Stimulated activated CD8-positive, alpha-beta memory T cell treated with anti-CD3 and anti-CD28 coated beads, Interleukin-4, amount 100 ng/mL, for 48 hours (primary cell): ENCODE data around the gene FIGNL1.

Experiments used
- DNase-seq: peaks from one replicate; pipeline ENCODE4 v3.0.0-alpha.2; 2020

The FIGNL1 gene

GRCh38 chr7:50449881-50450589 lies at the start of gene FIGNL1:
Gene FIGNL1 (minus strand): TSS chr7:50450350. CDS start chr7:50447287, 3,063 bp downstream.
- DNase-seq, result peak; percentile 88

DNA sequence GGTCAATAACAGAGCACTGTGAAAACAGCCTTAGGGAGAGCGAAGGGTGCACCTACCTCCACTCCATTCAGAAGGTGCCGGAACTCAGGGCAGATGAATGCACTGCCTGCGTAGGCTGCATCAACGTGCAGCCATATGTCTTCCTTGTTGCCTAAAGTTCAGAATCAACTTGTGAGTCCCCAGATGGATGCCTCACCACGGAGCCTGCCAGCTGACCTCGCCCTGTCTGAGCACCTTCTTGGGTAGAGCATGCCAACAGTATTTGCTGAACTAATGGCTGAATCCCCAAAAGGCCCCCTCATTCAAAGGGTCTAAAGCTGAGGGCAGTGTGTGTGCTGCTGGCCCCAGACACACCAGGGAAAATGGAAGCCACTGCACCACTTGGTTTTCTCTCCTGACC lies 48.9 kb upstream of the FIGNL1 start:
- no peak for DNase-seq

GRCh38 chr7:50497968-50498367 lies 47.8 kb upstream of the FIGNL1 start:
- no peak for DNase-seq

GRCh38 chr7:50497068-50497642 lies 47.0 kb upstream of the FIGNL1 start:
- no peak for DNase-seq

- DNase-seq, result no peak
These were observed 46.4 kb upstream of the FIGNL1 start for GRCh38 chr7:50496569-50496968.

- no peak for DNase-seq
These were observed 45.6 kb upstream of the FIGNL1 start for GRCh38 chr7:50495746-50496145.

DNA sequence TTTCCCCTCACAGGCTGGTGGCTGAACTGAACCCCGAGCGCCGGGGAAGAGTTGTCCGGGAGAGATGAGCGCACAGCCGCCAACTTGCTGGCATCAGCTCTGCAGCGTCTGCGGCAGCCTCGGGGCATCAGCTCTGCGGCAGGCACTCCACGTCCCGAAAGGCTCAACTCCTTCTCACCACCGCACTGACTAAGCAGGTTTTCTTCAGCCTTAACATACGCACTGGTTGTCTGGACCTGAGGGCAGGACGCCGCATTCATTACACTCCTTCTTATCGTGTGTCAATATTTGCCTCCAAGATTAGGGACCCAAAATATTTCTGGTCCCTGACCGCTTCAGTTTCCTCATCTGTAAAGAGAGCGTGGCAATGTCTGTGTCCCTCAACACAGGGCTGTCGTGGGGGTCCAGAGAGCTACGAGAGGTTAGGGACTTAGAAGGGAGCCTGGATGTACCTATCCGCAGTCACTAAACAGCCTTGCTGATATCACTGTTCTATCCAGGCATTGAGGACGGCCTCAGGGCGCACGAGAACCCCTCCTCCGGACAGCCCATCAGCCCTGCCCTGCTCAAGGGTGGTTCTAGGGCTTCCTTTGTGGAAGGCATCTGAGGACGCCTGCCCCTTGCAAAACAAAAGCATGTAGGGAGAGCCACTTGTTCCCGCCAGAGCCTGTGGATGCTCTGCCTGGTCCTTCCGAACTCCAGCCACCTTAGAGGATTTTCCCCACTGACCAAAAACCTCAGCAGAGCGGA lies 42.8 kb upstream of the FIGNL1 start:
- DNase-seq, result no peak

DNA sequence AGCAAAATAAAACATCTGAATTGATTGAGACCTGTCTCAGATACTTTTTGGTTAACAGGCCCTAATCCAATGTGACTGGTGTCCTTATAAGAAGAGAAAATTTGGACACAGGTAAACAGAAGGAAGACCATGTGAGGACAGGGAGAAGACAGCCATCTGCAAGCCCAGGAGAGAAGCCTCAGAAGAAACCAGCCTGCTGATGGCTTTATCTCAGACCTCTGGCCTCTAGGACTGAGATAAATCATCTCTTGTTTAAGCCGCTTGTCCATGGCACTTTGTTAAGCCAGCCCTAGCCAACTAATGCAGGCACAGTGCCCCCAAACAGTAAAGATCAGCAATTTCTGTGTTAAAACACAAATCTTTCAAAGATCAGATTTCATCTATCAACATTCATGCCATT lies 41.8 kb upstream of the FIGNL1 start:
- no peak for DNase-seq

DNA sequence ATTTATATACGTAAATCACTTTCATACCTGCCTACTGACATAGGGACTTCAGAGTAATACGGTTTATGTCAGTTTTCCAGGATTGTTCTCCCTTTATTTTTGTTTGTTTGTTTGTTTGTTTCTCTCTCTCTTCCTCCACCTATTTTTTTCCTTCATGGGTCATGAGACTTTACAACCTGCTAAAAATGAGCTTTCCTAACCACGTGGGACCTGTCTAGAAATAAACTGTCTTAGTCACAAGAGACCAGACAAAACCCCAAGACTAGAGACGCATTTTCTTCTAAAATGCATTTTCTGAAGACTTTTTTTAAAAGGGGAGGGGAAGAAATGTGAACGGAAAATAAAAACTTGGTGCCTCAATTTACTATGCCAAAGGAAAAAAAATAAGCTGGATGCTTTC lies 41.1 kb upstream of the FIGNL1 start:
- DNase-seq, result no peak

- DNase-seq, result no peak
These were observed 38.2 kb upstream of the FIGNL1 start for GRCh38 chr7:50488379-50488778.

GRCh38 chr7:50486512-50486911 lies 36.4 kb upstream of the FIGNL1 start:
- no peak for DNase-seq

GRCh38 chr7:50481867-50482266 lies 31.7 kb upstream of the FIGNL1 start:
- no peak for DNase-seq

- no peak for DNase-seq
These were observed 30.6 kb upstream of the FIGNL1 start for GRCh38 chr7:50480797-50481196.

DNA sequence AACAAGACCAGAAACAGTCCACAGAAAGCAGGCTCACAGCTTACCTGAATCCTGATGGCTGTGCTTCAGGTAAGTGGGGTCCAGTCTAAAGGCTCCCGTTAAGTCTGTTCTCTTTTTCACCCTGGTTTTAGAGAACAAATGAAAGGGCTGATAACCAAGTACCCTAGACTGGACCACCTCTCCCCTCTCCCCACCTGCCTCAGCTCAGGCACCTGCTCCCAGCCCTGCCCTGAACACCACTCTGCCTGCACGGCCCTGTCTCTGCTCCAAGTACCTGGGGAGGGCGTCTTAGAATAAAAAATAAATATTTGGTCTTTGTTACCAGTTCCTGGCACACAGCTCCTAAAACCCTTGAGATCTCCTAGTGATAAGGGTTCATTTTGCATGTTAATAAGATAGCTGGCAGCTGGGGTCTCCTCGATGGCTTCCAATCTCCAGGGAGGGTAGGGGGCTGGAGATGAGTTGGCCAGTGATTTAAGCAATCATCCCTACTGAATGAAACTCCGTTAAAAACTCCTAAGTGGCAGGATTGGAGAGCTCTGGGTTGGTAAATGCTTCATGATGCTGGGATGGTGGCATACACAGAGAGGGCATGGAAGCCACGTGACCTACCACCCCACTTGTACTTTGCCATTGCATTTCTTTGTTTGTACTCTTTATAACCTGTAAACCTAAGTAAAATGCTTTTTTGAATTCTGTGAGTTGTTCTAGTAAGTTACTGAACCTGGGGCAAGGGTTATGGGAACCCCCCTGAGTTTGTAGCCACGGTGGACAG lies 29.8 kb upstream of the FIGNL1 start:
- no peak for DNase-seq

DNA sequence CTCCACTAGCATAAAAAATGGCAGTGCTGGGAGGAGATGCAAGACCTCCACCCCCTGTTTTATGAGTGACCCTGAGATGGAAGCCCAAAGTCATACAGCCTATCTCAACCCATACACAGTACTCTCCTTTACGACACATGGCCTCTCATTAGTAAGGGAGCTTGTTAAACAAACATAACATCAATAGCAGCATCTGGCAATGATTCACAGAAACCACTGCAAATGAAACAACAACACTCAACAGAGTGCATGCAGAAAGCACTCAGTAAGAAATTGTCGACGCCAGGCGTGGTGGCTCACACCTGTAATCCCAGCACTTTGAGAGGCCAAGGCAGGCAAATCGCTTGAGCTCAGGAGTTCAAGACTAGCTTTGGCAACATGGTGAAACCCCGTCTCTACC lies 27.5 kb upstream of the FIGNL1 start:
- DNase-seq, result no peak

GRCh38 chr7:50476953-50477625 lies 26.9 kb upstream of the FIGNL1 start:
- no peak for DNase-seq

GRCh38 chr7:50475340-50475739 lies 25.2 kb upstream of the FIGNL1 start:
- DNase-seq, result no peak

GRCh38 chr7:50474382-50475160 lies 24.4 kb upstream of the FIGNL1 start:
- no peak for DNase-seq

DNA sequence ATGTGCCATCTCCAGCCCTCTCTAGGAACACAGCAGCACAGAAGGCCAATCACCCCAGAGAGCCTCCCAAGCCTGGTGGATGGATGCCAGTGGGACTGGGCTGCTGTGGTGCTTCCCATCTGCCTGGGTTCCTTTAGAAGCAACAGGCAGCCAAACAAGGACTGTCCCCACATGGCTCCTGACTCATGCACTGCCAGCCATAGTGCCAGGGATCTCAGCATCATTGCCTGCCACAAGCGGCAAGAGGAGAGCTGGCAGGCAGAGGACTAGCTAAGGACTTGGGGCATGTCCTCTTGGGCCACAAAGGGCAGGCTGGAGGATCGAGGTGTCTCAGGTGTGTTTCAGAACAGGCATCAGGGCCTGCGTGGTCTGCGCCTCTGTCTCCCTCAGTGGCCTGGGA lies 23.4 kb upstream of the FIGNL1 start:
- DNase-seq, result no peak

DNA sequence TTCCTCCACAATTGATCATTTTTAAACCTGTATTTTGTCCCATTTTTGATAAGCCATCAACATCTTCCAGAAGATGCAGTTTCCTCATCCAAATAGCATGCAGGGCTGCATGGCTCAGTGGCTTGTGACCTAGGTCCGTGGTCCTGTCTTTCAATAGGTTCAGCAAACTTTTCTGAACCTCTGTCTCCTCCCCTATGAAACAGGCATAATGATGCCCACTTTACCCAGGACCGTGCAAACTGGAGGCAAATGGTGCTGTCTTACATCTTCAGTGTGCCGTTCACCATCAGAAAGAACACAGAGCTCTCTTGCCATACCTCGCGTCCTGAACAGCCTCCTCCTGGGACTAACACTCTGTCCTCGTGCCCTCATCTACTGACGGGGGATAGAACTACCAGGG lies 22.3 kb upstream of the FIGNL1 start:
- DNase-seq, result no peak

GRCh38 chr7:50471970-50472369 lies 21.8 kb upstream of the FIGNL1 start:
- DNase-seq, result no peak
